PC-9 (cell line): ENCODE measurements around the gene TTC32.

Source experiments
- CTCF ChIP-seq: fragments of 200-600 bp; sonication (generic); conservative IDR thresholded peaks from 2 replicates; pipeline ENCODE4 v1.6.1; 2017; ENCODE audit warnings: mixed run types, antibody characterized with exemption, mild to moderate bottlenecking, moderate library complexity
- EZH2 ChIP-seq: fragments of 200-600 bp; sonication (generic); IDR thresholded peaks from 2 replicates; pipeline ENCODE4 v1.8.0; 2017; ENCODE audit warnings: antibody characterized with exemption, low read depth

- no peak for TF ChIP-seq CTCF
- no peak for TF ChIP-seq EZH2
These were observed 13.0 kb downstream of the TTC32 start for GRCh38 chr2:19888831-19889230.
